HTR-8/SVneo (cell line): ENCODE data around the gene TACO1.

Experiments used
- DNase-seq: peaks from one replicate; pipeline ENCODE4 v3.0.0; 2011; ENCODE audit warnings: low spot score, mixed read lengths; ENCODE audit not compliant: insufficient read length
- FAIRE-seq: peaks from 2 replicates; lab custom pipeline; 2011; peaks lifted over from hg19 to GRCh38; lab: Jason Lieb, UNC

TACO1 gene

DNA sequence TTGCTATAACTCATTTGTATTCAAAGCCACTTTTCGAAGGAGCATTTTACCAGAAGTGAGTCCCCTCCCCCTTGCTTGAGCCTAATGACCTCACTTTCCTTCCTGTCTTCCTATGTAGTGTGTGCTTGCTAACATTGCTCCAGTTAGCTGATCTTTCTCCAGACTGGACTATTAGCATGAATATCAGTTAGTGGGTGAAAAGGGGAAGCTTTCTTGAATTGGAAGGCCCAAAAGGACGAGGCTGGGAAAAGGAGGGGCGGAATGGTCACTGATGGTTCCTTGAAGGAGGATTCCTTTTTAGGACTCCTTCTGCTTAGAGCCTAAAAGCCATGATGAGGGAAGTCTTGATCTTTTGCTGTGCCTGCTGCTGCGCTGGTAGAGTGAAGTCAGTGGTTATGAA is 33.5 kb downstream of the TACO1 start:
- DNase-seq (no peak), FAIRE-seq (no peak)

DNA sequence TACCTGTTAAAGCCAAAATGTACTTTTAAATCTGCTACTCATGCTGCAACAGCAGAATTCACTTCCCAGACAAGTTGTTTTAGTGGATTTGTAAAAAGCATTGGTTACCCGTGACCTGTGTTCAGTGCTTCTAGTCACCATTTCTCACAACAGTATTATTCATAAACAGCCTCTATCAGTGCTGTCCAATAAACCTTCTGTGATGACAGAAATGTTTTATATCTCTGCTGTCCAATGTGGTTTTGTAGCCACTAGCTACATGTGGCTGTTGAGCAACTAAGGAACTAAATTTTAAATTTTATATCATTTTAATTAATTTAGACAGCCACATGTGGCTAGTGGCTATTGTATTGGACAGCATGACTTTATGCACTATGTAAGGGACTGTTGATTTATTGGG is 34.1 kb downstream of the TACO1 start:
- FAIRE-seq (no peak), DNase-seq (no peak)

DNA sequence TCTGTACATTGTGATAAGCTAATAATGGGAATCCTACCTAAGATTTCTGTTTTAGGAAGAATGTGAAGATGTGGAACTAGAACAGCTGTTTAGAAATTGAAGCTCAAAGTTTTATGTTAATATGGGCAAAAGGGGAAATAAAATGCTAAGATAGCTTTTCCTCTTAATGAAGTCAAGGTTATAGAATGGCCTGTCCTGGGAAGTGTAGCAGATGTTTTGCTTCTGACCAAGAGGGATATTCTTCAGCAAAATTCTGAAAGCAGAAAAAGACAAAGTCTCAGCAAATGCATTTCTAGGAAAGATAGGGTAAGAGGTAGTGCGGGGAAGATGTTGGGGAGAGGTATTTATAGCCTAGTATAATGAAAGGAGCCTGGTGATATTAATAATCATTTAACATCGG is 34.6 kb downstream of the TACO1 start:
- DNase-seq = no peak
- no peak for FAIRE-seq

DNA sequence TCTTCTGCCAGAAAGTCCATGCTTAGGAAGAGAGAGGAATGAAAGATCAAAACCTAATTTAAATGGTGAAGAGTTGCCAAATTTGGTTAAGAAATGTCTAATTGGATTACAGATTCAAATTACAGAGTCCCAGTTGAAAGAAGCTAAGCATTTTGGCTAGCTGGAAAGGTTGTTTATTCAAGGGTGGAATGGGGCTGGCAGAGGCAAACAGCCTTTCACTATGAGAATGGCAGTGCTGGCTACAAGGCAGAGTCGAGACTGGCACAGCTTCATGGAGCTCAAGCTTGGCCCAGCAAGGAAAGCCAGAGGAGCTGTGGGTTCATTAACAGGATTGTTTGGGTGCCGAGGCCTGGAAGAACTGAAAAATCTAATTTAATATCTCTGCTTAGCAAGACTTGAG is 35.1 kb downstream of the TACO1 start:
- no peak for DNase-seq
- no peak for FAIRE-seq

DNA sequence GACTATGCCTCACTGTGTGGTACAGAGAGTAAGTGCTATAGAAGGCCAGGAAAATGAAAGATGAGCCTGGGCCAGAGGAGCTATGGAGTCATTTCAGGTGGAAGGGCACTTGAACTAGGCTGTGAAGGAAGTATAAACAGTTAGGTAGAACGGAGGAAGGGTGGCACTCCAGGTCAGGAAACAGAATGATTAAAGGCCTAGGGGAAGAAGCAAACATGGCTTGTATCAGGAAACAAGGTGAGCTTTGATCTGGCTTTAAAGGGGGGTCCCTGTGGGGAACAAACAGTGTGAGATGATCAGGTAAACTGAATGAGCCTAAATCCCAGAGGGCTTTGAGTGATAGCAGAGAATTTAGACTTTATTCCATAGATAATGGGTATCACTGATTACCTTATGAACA is 38.4 kb downstream of the TACO1 start:
- DNase-seq (no peak), FAIRE-seq (no peak)

DNA sequence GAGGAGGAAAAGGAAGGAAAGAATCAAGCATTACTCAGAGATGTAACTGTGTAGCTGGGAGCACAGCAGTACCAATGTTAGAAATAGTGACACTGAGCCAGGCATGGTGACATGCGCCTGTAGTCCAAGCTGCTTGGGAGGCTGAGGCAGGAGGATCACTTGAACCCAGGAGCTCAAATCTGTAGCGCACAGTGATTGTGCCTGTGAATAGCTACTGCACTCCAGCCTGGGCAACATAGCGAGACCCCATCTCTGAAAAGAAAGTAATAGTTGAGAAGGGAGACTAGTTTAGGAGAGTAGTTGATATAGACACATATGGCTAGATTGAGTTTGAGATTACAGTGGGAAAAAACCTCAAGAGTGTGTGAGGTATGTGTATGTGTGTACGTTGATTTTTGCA is 39.3 kb downstream of the TACO1 start:
- FAIRE-seq (no peak), DNase-seq (no peak)

DNA sequence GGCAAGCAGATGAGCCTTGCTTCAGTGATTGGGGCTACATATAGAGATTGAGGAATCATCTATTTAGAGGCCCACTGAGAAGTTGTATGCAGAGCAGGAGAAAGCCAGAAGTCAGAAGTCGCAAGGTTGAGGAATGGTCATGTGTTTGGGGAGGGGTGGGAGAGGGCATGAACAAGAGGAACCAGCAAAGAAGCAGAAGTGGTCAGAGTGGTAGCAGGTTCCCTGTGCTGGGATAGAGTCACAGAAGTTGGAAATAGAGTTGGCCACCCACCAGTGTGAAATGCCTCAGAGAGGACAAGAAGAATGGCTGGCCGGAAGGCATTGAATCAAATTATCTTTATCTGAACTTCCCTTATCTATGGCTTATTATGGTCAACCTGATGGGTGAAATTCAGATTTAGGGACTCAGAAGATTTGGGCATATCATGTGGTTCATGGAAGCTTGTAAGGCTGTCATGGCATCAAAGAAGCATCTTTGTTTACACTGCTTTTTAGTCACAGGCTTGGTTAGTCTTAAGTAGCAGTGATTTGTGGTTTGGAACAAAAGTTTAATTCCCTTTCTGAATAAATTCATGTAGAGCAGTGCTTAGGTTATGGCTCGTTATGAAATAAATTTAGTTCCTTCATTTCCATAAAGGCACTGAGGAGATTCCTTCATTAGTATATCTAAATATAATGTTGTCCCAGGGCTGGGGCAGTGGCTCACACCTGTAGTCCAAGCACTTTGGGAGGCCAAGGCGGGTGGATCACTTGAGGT is 41.2 kb downstream of the TACO1 start:
- FAIRE-seq = no peak
- no peak for DNase-seq

DNA sequence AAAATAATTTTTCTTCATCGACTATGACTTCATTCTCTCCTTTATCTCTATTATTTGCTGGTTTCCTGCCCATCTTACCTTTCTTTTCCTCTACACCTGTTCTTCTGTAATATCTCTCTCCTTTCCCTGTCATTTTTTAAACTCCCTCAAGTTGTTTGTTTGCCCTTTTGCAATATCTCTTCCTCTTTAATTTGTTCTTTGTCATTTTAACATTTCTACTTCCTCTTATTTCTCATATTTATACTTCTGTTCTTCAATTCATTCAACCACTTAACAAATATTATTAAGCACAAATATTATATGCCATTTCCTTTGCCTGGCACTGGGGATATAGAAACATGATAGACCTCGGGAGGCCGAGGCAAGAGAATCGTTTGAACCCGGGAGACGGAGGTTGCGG is 44.2 kb downstream of the TACO1 start:
- FAIRE-seq (no peak), DNase-seq (no peak)

DNA sequence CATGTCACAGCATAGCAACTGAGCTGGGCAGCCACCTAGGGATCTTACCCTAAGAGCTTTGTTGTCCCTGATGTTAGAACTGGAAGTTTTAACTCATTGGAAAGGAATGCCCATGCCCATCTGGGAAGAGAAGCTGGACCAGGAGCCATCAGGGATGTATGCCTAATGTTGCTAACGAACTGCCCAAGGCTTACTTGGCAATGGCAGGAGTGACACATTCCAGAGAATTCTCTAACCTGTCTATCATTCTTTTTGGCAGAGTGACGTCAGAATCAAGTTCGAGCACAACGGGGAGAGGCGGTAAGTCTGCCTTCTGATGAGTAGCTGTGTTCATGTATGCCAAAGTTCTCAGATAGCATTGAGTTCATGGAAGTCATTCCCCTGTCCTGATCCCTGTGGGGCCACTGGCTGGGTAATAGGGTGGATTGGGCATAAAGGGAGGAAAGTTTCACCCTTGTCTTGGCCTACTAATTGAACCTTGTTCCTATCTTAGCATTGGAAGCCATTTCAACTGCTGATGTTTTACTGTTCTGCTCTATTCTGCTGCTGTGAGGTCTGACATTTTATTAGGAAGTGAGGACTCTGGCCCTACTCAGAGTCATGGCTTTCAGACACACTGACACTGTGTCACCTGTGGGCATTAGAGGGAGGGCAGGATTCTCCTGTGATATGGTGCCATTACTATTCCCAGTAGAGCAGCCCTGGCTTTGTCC is 45.2 kb downstream of the TACO1 start:
- FAIRE-seq (peak; percentile 54), DNase-seq (no peak)

DNA sequence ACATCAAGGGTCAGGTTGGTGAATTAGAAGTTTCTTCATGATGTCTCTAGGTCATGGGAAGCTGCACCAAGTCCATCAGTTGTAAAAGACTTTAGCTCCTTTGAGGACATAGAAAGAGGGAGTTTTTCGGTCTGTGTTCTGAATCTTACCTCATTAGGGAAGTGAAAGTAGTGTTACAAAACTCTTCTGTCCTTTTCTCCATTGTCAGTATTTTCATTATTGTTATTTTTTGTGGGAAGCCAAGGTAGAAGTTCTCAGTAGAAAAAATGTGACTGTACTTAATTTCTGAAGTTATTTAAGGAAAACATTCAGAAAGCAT is 45.8 kb downstream of the TACO1 start:
- FAIRE-seq (no peak), DNase-seq (no peak)

DNA sequence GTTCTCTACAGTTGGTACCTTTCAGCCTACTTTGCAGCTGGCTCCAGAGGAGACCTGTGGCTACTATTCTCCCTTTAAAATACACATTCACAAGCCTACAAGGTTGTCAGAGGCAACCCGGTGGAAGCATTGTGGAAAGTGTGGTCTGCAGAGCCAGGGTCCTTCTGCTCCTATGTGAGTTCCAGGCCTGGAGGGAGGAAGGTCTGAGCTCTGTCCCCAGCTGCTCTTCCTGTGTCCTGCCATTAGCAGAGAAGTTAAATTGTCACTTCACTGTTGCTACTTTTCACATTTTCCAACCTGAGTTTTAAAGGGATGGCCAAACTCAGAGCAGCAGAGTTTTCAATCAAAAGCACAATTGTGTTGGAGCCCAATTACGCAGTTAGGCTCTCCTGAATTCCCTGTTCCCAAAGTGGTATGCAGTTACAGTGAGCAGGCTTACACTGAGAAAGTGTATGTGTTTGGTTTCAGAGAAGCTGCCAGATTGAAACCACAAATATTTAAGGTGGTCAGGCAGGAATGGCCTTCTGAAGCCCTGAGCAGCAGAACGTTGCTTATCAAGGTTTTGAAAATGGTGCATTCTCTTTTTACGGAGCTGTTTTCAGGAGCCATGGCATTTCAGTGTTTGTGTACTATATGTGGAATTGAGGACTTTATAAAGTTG is 46.5 kb downstream of the TACO1 start:
- no peak for FAIRE-seq
- no peak for DNase-seq

DNA sequence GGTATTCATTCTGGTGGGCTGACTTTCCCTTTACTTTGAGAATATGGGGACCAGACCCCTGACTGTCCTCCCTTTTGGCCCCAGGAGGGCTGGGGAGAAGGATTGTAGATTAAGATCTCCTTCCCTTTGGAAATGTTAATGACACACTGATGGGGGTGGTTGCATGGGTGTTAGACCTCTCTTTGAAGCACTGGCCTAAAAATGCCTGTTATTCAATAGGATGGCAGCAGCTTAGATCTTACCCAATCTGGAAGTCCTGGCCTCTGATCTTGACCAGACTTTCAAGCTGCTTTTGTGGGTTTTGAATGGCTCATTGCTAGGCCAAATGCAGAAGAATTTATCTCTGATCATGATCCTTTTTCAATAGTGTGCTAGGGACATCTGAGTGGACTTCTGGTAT is 47.2 kb downstream of the TACO1 start:
- DNase-seq (no peak), FAIRE-seq (no peak)

DNA sequence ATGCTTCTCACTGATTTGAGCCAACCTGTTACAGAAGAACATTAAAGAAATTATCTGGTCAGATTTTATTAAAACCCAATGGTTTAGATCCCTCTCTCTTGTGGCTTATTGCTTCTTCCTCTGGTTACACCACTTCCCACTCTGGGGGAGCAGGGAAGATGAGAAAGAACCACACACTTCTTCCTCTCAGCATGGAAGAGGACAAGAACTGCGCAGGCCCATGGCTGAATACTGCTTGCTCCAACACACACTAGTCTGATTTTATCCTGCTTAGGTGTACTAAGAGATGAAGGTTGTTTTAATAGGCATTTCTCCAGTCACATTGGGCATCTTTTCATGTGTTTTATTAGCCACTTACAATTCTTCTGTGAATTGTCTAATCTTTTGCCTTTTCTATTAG is 49.1 kb downstream of the TACO1 start:
- FAIRE-seq = no peak
- no peak for DNase-seq

DNA sequence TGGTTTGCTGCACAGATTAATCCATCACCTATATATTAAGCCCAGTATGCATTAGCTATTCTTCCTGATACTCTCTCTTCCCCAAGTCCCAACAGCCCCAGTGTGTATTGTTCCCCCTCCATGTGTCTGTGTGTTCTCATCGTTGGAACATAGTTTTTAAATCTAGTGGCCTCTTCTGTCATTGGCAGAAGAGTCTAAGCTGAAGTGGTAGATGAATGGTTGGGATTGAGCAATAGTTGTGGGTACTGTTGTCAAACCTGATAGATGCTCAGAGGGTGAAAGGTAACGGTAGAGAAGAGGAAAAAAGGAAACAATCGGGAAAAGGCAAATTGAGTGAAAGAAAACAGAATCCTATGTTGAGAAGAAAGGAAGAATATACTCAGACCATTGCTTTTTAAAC is 51.4 kb downstream of the TACO1 start:
- FAIRE-seq (no peak), DNase-seq (no peak)

DNA sequence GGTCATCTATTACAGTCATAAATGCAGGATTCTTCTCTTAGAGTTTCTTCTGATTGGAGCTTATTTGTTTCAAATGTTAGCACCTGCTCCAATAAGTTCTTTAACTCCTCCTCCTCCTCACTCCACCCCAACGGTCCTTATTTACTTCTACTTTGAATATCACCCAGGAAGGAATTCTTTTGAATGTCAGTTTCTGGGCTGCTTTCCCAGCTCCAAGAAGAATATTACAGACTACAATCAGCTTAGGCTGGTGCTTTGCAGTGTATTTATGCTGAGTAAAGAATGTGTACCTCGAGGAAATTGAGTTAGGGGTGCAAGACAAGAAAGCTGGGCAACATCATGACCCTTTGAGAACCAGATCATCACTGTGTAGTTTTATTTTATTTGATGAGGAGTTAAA is 52.4 kb downstream of the TACO1 start:
- FAIRE-seq (no peak), DNase-seq (no peak)

DNA sequence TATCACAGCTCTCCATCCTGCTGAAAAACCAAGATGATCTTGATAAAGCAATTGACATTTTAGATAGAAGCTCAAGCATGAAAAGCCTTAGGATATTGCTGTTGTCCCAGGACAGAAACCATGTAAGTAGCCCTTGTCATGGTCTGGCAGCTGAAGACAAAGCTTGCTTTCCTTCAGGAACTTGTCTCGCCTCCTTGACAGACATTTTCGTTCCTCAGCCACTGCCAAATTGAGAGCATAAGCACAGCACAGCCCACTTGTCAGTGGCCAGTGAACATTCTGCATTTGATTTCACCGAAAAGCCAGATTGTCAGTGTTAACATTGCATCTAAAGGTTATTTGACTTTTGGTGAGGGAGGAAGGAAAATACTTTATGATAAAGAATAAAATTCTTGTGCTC is 57.1 kb downstream of the TACO1 start:
- DNase-seq (no peak), FAIRE-seq (peak; percentile 48)
